DOHH2 (cell line): ENCODE data around the gene ELL2.

Experiments used
- EZH2phosphoT487 ChIP-seq: fragments of 200-600 bp; sonication (generic); IDR thresholded peaks from 2 replicates; pipeline ENCODE4 v1.6.1; 2017; ENCODE audit warnings: borderline replicate concordance, mild to moderate bottlenecking, antibody characterized with exemption, low read length, moderate library complexity, mixed read lengths
- TF ChIP-seq, protein P1 (sequence below): fragments of 200-600 bp; sonication (generic); IDR thresholded peaks from one replicate; pipeline ENCODE4 v1.5.1; 2014; ENCODE audit warnings: antibody characterized with exemption, mild to moderate bottlenecking, low read depth, low read length; ENCODE audit not compliant: poor library complexity, severe bottlenecking

GRCh38 chr5:95983080-95983479, 21.4 kb upstream of the ELL2 start:
- TF ChIP-seq, protein P1, sequence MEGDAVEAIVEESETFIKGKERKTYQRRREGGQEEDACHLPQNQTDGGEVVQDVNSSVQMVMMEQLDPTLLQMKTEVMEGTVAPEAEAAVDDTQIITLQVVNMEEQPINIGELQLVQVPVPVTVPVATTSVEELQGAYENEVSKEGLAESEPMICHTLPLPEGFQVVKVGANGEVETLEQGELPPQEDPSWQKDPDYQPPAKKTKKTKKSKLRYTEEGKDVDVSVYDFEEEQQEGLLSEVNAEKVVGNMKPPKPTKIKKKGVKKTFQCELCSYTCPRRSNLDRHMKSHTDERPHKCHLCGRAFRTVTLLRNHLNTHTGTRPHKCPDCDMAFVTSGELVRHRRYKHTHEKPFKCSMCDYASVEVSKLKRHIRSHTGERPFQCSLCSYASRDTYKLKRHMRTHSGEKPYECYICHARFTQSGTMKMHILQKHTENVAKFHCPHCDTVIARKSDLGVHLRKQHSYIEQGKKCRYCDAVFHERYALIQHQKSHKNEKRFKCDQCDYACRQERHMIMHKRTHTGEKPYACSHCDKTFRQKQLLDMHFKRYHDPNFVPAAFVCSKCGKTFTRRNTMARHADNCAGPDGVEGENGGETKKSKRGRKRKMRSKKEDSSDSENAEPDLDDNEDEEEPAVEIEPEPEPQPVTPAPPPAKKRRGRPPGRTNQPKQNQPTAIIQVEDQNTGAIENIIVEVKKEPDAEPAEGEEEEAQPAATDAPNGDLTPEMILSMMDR = no peak
- no peak for TF ChIP-seq EZH2phosphoT487
